HFFc6 (cell line): ENCODE data around the gene SMURF2. TPM values are rescaled to one million over a fixed set of nuclear protein-coding genes. Genes with fewer than 3 reads are reported as not detected.
"Not testable (repeated sequence)": the region's sequence is repeated elsewhere in the genome, so short reads cannot be mapped to it uniquely, and the experiment has no call there.

Experiments used
- DNase-seq: peaks from one replicate; pipeline ENCODE4 v3.0.0-alpha.2; 2018
- H3K27ac Mint-ChIP-seq: 2 replicates; pipeline ENCODE4 v1.8.0; 2020; ENCODE audit warnings: mild to moderate bottlenecking, mixed read lengths
- H3K27me3 Mint-ChIP-seq: 2 replicates; pipeline ENCODE4 v1.8.0; 2021; ENCODE audit warnings: mild to moderate bottlenecking, moderate library complexity, mixed read lengths; ENCODE audit not compliant: insufficient read depth
- H3K36me3 Mint-ChIP-seq: 2 replicates; pipeline ENCODE4 v1.8.0; 2021; ENCODE audit warnings: low read depth, mixed read lengths
- H3K4me1 Mint-ChIP-seq: 2 replicates; pipeline ENCODE4 v1.8.0; 2020; ENCODE audit warnings: low read depth, mixed read lengths
- H3K4me3 Mint-ChIP-seq: 2 replicates; pipeline ENCODE4 v1.8.0; 2020; ENCODE audit warnings: mild to moderate bottlenecking, moderate library complexity, mixed read lengths
- H3K9me3 Mint-ChIP-seq: 2 replicates; pipeline ENCODE4 v1.8.0; 2020; ENCODE audit warnings: mild to moderate bottlenecking, mixed read lengths
- total RNA-seq, 6 experiments: library from RNA; stranded (reverse); fragmentation: NEBNext Ultra II Directional; extraction: Animal tissue kit (Norgen Biotek cat#: 25700); gene quantifications; 2 replicates in 1 of 6; 3 replicates in 5 of 6; pipeline ENCODE4 v1.2.3, GENCODE V29; 2021
- TF ChIP-seq, protein P1 (sequence below): fragments of 200-600 bp; sonication (generic); IDR thresholded peaks from 2 replicates; pipeline ENCODE4 v1.5.0; 2021; ENCODE audit warnings: antibody characterized with exemption, mild to moderate bottlenecking

Gene SMURF2
- total RNA-seq, 6 experiments from 2014 or later = 92.5 to 206 (median 99.1) TPM

DNA sequence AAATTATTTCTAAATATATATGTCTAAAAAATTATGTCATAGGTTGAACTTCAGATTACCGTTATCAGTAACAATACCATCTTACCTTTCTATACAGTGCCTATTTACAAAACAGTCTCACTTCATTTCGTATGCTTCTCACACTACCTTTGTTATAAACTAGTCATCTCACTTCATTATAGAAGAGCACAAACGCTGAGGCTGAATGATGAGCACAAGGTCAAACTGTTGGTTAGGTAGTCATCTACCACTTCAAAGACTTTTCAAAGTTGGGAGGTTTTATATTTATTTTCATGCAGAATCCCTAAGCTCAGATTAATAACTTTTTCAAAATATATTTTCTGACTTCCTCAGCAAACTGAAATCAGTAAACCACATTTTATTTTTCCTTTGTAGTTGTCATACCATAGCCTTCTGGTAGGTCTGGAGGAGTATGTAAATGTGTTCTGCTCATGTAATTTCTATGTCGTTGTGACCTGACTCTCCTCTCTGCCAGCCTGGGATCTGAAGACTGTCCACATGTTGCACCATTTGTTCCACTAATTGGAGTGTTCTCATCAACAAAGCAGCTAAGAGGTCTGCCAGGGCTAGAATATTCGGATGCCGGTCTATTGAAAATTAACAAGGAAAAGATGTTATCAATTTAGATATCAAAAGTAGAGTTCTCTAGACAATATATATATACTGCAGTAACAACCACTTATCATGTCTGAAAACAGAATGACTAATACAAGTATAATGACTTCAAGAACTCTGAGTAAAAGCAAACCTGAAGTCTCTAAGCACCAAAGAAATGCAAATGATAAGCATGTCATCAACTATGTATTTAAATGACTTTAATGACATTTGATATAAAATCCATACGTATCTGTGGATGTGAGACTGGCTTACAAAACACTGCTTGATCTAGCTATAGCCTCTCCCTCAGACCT lies 81.5 kb downstream of the SMURF2 start:
- H3K9me3 Mint-ChIP-seq = no peaks in the 10 kb centered on the region
- peak; percentile 16 for DNase-seq
- TF ChIP-seq, protein P1, sequence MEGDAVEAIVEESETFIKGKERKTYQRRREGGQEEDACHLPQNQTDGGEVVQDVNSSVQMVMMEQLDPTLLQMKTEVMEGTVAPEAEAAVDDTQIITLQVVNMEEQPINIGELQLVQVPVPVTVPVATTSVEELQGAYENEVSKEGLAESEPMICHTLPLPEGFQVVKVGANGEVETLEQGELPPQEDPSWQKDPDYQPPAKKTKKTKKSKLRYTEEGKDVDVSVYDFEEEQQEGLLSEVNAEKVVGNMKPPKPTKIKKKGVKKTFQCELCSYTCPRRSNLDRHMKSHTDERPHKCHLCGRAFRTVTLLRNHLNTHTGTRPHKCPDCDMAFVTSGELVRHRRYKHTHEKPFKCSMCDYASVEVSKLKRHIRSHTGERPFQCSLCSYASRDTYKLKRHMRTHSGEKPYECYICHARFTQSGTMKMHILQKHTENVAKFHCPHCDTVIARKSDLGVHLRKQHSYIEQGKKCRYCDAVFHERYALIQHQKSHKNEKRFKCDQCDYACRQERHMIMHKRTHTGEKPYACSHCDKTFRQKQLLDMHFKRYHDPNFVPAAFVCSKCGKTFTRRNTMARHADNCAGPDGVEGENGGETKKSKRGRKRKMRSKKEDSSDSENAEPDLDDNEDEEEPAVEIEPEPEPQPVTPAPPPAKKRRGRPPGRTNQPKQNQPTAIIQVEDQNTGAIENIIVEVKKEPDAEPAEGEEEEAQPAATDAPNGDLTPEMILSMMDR = no peak
- peaks cover 9% of the 10 kb centered on the region for H3K27me3 Mint-ChIP-seq
- peak overlapping the region; percentile 82 for H3K27ac Mint-ChIP-seq
- peak overlapping the region; percentile 35 for H3K4me3 Mint-ChIP-seq
- peaks cover 43% of the 10 kb centered on the region for H3K36me3 Mint-ChIP-seq
- peaks cover 39% of the 10 kb centered on the region for H3K4me1 Mint-ChIP-seq

DNA sequence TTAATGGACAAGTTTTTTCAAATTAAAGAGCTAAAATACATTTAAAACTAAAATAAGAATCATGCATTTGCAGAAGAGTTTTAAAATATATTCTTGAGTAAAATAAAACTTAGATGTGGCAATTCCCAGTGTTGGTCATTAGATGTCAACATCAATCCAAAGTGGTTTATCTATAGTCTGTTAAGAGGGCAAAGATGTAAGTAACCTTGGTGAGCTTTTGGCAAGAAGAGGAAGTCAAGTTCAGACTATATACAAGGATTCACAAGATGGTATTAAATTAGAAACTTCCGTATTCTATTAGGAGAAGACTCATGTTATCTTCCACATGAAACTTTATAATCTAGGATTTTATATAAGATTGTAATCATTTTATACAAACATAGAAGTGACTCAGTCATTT lies 82.2 kb downstream of the SMURF2 start:
- no peak overlapping the region for H3K4me3 Mint-ChIP-seq
- peaks cover 39% of the 10 kb centered on the region for H3K36me3 Mint-ChIP-seq
- no peak for DNase-seq
- peak overlapping the region; percentile 38 for H3K27ac Mint-ChIP-seq
- H3K4me1 Mint-ChIP-seq = peaks cover 36% of the 10 kb centered on the region
- H3K9me3 Mint-ChIP-seq = no peaks in the 10 kb centered on the region
- TF ChIP-seq, protein P1 = no peak
- H3K27me3 Mint-ChIP-seq = peaks cover 9% of the 10 kb centered on the region

DNA sequence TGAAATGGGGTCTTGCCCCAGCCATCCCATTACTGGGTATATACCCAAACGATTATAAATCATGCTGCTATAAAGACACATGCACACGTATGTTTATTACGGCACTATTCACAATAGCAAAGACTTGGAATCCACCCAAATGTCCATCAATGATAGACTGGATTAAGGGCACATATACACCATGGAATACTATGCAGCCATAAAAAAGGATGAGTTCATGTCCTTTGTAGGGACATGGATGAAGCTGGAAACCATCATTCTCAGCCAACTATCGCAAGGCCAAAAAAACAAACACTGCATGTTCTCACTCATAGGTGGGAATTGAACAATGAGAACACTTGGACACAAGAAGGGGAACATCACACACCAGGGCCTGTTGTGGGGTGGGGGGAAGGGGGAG lies 85.1 kb downstream of the SMURF2 start:
- not testable (repeated sequence) for H3K27me3 Mint-ChIP-seq, H3K4me3 Mint-ChIP-seq, DNase-seq, H3K9me3 Mint-ChIP-seq
- H3K36me3 Mint-ChIP-seq = peaks cover 25% of the 10 kb centered on the region
- H3K27ac Mint-ChIP-seq = peak overlapping the region; percentile 11; the same call in 1 of the 2 replicates
- H3K4me1 Mint-ChIP-seq = peaks cover 55% of the 10 kb centered on the region

DNA sequence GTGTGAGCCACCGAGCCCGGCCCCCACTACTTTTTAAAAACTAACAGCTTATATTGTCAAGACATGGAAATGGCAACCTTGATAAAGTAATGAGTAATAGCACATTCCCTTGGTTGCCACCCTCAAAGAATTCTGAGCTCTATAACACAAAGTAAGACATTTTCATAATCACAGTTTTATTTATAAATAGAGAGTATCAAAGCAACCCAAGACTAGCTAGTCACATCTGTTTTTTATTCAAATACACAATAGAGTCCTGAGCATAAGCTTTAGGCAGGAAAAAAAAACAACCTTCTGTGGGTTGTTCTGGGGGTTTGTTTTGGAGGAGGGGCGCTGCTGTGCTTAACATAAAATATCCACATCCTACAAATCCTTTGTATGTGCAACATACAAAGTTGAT lies 86.7 kb downstream of the SMURF2 start:
- Mint-ChIP-seq H3K27ac (peak overlapping the region; percentile 38; the same call in 1 of the 2 replicates), H3K9me3 (no peaks in the 10 kb centered on the region; the same call in 1 of the 2 replicates), H3K4me3 (no peak overlapping the region), H3K27me3 (peaks cover 6% of the 10 kb centered on the region), H3K36me3 (peaks cover 22% of the 10 kb centered on the region), H3K4me1 (peaks cover 51% of the 10 kb centered on the region)
- DNase-seq = no peak
- TF ChIP-seq, protein P1 = no peak

DNA sequence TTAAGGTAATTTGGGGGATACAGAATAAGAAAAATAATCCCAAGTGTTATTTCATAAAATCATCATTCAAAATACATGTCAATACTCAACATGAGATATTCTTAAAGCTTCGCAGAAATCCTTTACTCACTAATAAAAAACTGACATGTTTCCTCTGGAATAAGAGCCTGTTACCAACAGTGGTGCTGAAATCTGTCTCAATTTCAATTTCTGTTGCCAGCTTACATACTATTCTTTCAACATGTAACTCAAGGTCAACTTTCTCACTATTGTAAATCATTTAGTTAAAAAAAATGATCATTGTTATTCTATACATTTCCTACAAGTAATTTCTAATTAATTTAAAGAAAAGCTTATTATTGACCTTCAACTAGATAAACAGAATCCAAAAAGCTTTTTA lies 87.5 kb downstream of the SMURF2 start:
- no peak for DNase-seq
- Mint-ChIP-seq H3K4me3 (no peak overlapping the region), H3K9me3 (no peaks in the 10 kb centered on the region; the same call in 1 of the 2 replicates), H3K36me3 (peaks cover 19% of the 10 kb centered on the region), H3K4me1 (peaks cover 43% of the 10 kb centered on the region), H3K27ac (peak overlapping the region; percentile 36; the same call in 1 of the 2 replicates), H3K27me3 (peaks cover 6% of the 10 kb centered on the region)
- TF ChIP-seq, protein P1 = no peak

DNA sequence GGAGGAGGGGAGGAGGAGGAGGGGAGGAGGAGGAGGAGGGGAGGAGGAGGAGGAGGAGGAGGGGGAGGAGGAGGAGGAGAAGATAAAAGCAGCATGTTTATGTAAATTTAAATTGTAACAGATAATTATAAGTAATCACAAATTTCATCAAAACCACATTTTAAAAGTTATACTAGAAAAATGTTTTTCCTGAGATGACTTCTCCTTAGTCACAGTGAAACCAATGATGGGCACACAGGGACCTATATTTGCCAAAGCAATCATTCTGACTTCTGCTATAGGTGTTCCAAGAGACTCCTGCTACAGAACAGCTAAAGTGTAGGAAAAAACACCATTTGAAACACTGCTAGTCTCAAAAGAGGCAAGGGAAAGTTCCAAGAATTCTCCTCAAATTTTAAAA lies 88.9 kb downstream of the SMURF2 start:
- DNase-seq = peak; percentile 35
- Mint-ChIP-seq H3K27ac (peak overlapping the region; percentile 78), H3K4me3 (peak overlapping the region; percentile 48; the same call in 1 of the 2 replicates), H3K27me3 (peaks cover 14% of the 10 kb centered on the region), H3K9me3 (no peaks in the 10 kb centered on the region; the same call in 1 of the 2 replicates), H3K36me3 (peaks cover 19% of the 10 kb centered on the region), H3K4me1 (peaks cover 35% of the 10 kb centered on the region)
- TF ChIP-seq, protein P1 = no peak
